ENCODE data around the gene P4HA2.
A peak's percentile ranks its signal among the peaks of the same experiment; 100 is the strongest.

The P4HA2 gene

DNA sequence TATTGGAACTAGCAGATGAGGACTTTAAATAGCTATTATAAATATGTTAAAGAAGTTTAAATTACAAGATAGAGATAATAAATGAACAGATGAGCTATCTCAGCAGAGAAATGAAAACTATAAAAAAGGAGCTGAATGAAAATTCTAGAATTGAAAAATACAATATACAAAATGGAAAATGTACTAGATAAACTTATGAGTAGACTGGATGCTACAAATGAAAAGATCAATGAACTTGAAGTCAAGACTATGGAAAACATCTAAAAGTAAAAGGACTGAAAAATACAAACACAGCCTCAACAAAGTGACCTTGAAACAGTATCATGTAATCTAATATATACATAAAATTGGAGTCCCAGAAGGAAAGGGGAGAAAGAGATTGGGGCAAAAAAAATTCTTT is 19.2 kb upstream of the P4HA2 start:
- no peak for DNase-seq

DNA sequence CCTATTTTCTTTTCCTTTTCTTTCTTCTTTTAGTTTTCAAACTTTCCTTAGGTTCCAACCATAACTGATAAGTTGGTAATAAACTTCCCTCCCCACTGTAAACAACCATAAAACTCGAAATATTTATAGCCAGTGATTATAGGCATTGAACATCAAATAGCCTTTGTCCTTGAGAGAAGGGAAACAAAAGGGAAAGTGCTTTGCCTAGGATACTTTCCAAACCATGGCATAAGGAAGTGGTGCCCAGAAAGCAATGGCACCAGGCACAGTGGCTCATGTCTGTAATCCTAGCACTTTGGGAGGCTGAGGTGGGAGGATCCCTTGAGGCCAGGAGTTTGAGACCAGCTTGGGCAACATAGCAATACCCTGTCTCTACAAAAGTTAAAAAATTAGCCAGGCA is 17.9 kb upstream of the P4HA2 start:
- DNase-seq: no peak

DNA sequence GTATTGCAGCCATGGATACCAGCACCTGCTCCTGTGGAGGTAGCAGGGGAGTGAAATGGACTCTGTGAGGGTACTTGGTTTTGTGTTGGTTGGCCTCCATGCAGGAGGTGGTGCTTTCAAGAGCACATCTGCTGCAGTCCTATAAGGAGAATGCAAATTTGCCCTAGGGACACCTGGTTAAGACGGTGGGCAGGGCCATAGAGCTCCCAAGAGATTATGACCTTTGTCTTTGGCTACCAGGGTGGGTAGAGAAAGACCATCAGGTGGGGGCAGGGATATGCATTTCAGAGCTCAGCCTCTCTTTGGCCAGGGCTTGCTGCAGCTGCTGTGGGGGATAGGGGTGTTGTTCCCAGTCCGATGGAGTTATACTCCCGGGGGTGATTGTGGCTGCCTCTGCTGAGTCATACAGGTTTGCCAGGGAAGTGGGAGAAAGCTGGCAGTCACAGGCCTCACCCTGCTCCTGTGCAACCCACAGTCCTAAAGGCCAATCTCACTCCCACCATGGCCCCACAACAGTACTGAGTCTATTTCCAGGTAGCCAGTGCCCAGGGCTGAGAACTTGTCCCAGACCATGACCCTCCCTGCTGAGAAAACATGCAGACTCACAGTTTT is 15.8 kb upstream of the P4HA2 start:
- DNase-seq: no peak

- DNase-seq: no peak
Measured at GRCh38 chr5:132239776-132240175, 12.1 kb upstream of the P4HA2 start.

- DNase-seq: no peak
Measured at GRCh38 chr5:132238901-132239500, 11.3 kb upstream of the P4HA2 start.

DNA sequence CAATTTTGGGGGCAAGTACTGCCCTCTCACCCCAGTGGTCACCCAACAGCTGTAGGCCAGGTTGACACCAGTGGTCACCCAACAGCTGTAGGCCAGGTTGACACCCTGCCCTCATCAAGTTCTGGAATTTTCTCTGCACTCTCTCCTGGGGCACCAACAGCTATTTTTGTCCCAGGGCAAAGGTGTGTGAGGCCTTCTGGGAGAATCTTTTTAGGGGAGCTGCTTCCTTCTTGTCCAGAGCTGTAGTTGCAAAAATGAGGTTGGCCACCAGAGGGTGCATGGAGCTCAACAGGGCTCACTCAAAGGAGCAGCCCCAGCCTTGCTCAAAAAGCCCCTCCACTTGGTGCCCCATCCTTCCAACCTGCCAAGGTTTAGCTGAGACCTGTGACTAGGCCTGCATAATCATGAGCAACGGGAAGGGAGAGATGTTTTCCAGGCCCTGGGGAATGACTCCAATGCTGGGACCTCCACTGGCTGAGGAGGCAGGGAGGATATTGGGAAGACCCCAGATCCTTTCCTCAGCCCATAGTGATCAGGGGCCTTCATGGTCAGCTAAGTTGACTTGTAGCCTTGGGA is 10.6 kb upstream of the P4HA2 start:
- DNase-seq: peak; percentile 69

GRCh38 chr5:132237670-132238069 is 10.0 kb upstream of the P4HA2 start:
- no peak for DNase-seq

- no peak for DNase-seq
Measured at GRCh38 chr5:132237141-132237540, 9.5 kb upstream of the P4HA2 start.

- DNase-seq: no peak
Measured at GRCh38 chr5:132235340-132235739, 7.7 kb upstream of the P4HA2 start.

- no peak for DNase-seq
Measured at GRCh38 chr5:132234684-132235062, 7.0 kb upstream of the P4HA2 start.

DNA sequence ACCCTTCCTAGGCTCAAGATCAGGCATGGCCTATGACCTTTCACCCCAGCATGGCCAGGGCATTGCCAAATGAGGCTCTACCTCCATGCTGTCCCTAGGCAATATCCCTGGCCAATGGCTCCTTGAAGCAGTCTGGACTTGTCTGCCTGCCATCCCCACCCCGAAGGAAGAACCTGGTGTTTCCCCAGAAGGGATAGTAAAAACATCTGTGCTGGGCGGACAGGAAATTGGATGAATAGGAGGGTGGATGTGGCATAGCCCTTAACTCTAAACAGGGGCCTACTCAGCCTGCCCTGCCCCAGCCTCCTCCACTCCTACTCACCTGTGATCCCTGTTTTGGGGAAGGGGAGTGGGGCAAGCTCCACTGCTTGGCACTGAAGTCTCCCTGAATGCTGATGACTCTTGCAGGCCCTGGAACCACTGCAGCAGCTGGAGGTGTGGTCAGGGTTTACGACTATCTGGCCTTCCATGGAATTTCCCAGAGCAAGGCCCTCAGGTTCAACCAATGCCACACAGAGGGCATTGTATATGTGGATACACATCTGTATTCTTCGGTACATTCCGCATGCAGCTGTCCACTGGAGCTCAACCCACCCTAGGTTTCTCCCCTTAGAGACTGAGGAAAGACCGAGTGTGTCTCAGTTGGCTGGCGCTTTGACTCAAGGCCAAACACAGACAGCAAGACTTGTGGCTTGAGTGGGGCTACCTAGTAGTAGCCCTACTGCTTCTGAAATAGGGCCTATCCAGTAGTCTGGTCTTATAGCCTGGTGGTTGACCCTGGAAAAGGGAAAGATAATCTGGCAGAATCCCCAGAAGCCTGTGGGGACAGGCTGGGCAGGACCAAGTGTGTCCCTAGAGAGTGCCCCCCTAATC is 6.4 kb upstream of the P4HA2 start:
- no peak for DNase-seq

GRCh38 chr5:132233081-132233480 is 5.4 kb upstream of the P4HA2 start:
- DNase-seq: no peak

DNA sequence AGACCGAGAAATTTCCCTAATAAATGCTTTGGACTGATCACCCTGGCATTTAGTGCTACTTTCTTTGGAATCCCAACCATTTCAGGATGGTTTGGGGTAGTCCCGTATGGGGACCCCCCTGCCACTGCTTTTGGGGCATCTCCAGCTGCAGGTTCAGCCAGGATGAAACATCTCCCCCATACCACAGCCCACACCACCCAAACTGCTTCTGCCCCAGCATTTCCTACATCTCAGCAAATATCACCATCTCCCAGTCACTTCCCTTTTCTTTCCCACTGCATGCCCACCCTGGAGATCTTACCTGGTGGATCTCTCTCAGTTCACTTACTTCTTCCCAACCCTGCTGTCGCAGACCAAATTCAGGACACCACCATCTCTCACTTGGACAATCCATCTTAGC is 4.8 kb upstream of the P4HA2 start:
- DNase-seq: no peak

GRCh38 chr5:132230871-132231270 is 3.2 kb upstream of the P4HA2 start:
- DNase-seq: no peak

GRCh38 chr5:132229236-132229635 is 1.6 kb upstream of the P4HA2 start:
- no peak for DNase-seq

- DNase-seq: no peak
Measured at GRCh38 chr5:132228241-132229035, 785 bp upstream of the P4HA2 start.

- DNase-seq: no peak
Measured at GRCh38 chr5:132227235-132227484, 493 bp downstream of the P4HA2 start.

DNA sequence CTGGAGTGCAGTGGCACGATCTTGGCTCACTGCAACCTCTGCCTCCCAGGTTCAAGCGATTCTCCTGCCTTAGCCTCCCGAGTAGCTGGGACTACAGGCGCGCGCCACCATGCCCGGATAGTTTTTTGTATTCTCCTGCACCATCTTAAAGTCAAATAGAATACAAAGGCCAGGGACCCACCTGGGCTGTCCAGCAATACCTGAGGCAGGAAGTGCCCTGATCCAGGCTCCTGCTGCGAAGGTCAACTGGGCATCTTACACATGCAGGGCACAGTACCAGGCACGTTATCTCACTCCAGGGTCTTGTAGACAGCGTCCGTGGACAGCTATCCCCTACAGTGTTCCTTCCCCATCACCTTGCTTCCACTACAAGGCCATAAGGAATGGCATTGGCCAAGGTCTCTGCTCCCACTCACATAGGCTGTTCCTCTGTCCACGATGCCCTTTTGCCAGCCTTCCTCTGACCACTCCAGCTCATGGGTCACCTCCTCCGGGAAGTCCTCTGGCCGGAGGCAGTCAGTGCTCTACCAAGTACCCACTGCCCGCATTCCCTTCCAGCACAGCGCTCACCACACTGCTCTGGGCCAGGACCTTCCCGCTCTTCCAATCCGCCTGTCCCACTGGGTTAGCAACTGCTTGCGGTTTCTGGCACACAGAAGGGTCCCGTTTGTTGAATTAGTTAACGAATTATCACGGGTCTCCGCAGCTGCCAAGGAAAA is 978 bp downstream of the P4HA2 start:
- no peak for DNase-seq

DNA sequence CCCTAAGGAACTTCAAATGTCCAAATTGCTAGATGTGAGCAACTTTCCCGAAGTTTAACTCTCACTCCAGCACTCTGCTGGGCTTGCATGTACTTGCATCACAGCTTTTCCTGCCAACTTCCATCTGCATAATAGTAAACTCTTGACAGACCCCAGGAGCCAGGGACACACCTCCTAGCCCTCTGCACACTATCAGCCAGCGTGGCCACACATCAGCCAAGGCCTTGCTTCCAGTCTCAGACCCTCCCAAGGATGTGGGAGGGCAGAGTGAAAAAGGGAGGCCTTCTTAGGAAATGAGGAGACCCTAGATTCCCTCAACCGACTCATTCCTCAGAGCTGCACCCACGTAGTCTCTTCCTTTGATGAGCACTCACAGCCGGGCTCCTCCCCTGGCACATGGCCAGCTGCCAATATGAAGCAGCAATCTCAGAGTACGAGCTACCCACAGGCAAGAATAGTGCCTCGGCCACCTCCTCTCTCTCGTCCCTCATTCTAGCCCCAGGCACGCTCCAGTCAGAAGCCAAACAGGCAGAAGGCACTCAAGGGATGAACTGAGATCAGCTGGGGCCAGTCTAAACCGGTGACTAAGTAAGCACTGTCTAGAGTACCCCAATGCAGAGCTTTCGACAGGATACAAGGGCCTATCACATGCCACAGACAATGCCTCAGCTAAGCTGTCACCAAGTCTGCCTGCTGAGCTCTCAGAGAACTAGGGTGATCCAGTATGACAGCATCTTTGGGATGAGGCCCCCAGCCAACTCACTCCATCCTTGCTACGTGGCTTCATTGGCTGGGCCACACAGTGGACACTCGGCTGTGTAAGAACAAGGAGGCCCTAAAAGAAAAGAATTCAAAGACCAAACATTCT is 2.3 kb downstream of the P4HA2 start:
- DNase-seq: no peak

DNA sequence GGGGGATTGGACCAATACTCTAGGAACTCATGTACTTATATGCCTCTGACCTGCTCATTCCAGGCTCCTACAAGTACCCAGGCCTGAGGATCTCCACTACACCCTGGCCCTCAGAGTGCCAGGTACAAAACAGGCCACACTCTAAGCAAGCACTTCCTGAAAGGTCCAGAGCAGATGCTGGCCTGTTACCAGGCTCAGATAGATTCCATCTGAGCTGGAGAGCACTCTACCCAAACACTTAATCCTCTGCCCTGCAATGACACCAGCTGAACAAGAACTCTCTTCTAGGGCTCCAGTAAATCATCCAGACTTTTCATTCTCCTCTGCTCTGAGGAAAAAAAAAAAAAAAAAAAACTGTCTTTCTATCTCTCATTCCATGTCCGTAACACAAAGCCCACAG is 2.9 kb downstream of the P4HA2 start:
- no peak for DNase-seq

GRCh38 chr5:132223861-132224260 is 3.8 kb downstream of the P4HA2 start:
- no peak for DNase-seq

DNA sequence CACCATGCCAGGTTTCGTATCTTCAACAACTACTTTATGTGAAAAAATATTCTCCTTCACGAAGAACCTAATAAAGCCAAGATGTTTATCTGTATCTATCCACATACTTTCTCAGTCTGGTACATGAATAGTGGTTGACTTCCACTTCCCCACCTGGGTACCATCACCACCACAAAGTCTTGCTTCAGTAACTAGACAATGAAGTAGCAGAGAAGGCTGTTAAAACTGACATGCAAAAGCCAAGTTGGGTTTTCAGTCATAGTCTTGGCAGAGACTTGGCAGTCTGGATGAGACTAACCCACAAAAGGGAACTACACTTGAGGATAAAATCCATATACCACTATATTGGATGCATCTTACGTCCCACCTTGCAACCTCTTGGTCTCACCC is 5.0 kb downstream of the P4HA2 start:
- DNase-seq: no peak

Data from CD4-positive, alpha-beta T cell treated with Interleukin-10 for 1 hour (primary cell).